NCI-H2196 (cell line): ENCODE data around the gene UBE3D.
"Not testable (repeated sequence)": the region's sequence is repeated elsewhere in the genome, so short reads cannot be mapped to it uniquely, and the experiment has no call there.

Experiments
- DNase-seq: peaks from one replicate; lab custom pipeline; 2025; ENCODE audit not compliant: unreplicated experiment; lab: John Stamatoyannopoulos, UW

The UBE3D gene

GRCh38 chr6:82978362-82978945 is 87.2 kb downstream of the UBE3D start:
- DNase-seq = no peak

- DNase-seq = no peak
These were observed 89.5 kb downstream of the UBE3D start for GRCh38 chr6:82976179-82976578.

GRCh38 chr6:82971877-82972460 is 93.7 kb downstream of the UBE3D start:
- no peak for DNase-seq

GRCh38 chr6:82970839-82971238 is 94.8 kb downstream of the UBE3D start:
- DNase-seq = no peak

GRCh38 chr6:82968708-82969107 is 96.9 kb downstream of the UBE3D start:
- no peak for DNase-seq

GRCh38 chr6:82963191-82963925 is 102.3 kb downstream of the UBE3D start:
- DNase-seq = no peak

GRCh38 chr6:82959385-82959941 is 106.2 kb downstream of the UBE3D start:
- DNase-seq = no peak

- no peak for DNase-seq
These were observed 107.1 kb downstream of the UBE3D start for GRCh38 chr6:82958551-82958950.

- DNase-seq = no peak
These were observed 107.8 kb downstream of the UBE3D start for GRCh38 chr6:82957868-82958245.

- no peak for DNase-seq
These were observed 108.3 kb downstream of the UBE3D start for GRCh38 chr6:82957171-82957867.

GRCh38 chr6:82955841-82956240 is 109.8 kb downstream of the UBE3D start:
- DNase-seq = no peak

GRCh38 chr6:82954937-82955577 is 110.6 kb downstream of the UBE3D start:
- DNase-seq = no peak

- no peak for DNase-seq
These were observed 111.3 kb downstream of the UBE3D start for GRCh38 chr6:82954356-82954755.

- DNase-seq = no peak
These were observed 111.8 kb downstream of the UBE3D start for GRCh38 chr6:82953871-82954270.

GRCh38 chr6:82951935-82952334 is 113.7 kb downstream of the UBE3D start:
- DNase-seq = no peak

- DNase-seq = no peak
These were observed 114.3 kb downstream of the UBE3D start for GRCh38 chr6:82951389-82951788.

GRCh38 chr6:82930915-82931314 is 134.7 kb downstream of the UBE3D start:
- not testable (repeated sequence) for DNase-seq

GRCh38 chr6:82924799-82925535 is 140.7 kb downstream of the UBE3D start:
- no peak for DNase-seq

- DNase-seq = no peak
These were observed 144.4 kb downstream of the UBE3D start for GRCh38 chr6:82921258-82921657.

- DNase-seq = no peak
These were observed 148.1 kb downstream of the UBE3D start for GRCh38 chr6:82917346-82918064.
